Measurements from ENCODE around the gene B3GNT7. TPM values are rescaled to one million over a fixed set of nuclear protein-coding genes. Genes with fewer than 3 reads are reported as not detected.

Gene B3GNT7
- total and polyA plus RNA-seq, 2 of the 4 experiments (the other 2 are of a cell fraction), result under 0.01 to 0.03 TPM

- CTCF ChIA-PET, result no interaction called here
- Histone ChIP-seq H2BK15ac (ENCODE audit: low read depth, low read length) (no peak overlapping the region), H3K9me3 (ENCODE audit: control insufficient read depth, insufficient read depth, low read length) (no peaks in the 10 kb centered on the region), H3K9ac (ENCODE audit: low read depth, low read length) (no peak overlapping the region), H4K91ac (ENCODE audit: insufficient read depth, low read depth, low read length) (no peak overlapping the region), H4K5ac (ENCODE audit: low read depth, low read length) (no peak overlapping the region), H2BK5ac (ENCODE audit: low read depth, low read length, poor library complexity, severe bottlenecking) (no peak overlapping the region), H3K18ac (ENCODE audit: low read depth, low read length) (no peak overlapping the region), H4K8ac (ENCODE audit: low read depth in 2 of 2, low read length in 2 of 2) (no peak overlapping the region), H3K14ac (replicated peaks; ENCODE audit: low read depth, low read length) (no peak overlapping the region), H2AK9ac (replicated peaks; ENCODE audit: low read depth, low read length, poor library complexity) (no peak overlapping the region), H4K20me1 (ENCODE audit: insufficient read depth, low read length) (no peaks in the 10 kb centered on the region), H2AFZ (replicated peaks; ENCODE audit: low read length, poor library complexity) (no peak overlapping the region), H3K79me1 (ENCODE audit: low read depth in 1 of 2, low read length in 2 of 2) (no peaks in the 10 kb centered on the region), H3K4me1 (ENCODE audit: control insufficient read depth, insufficient read depth, low read length) (no peaks in the 10 kb centered on the region), H3K36me3 (ENCODE audit: control insufficient read depth, insufficient read depth, low read length) (no peaks in the 10 kb centered on the region; the same call in 1 of the 2 replicates), H3K56ac (ENCODE audit: extremely low read depth, insufficient read depth, low read length) (no peak overlapping the region), H3K4me3 (ENCODE audit: insufficient read depth, low read depth, low read length) (no peak overlapping the region), H3K4ac (ENCODE audit: low read depth, low read length) (no peak overlapping the region), H2BK120ac (ENCODE audit: low read depth, low read length) (no peak overlapping the region), H3K23ac (ENCODE audit: low read depth, low read length) (no peak overlapping the region), H3K9me1 (ENCODE audit: insufficient read depth, low read length) (no peaks in the 10 kb centered on the region), H3K4me2 (ENCODE audit: low read depth, low read length) (no peak overlapping the region), H2BK20ac (ENCODE audit: low read depth, low read length) (no peak overlapping the region), H3K27me3 (ENCODE audit: control insufficient read depth, insufficient read depth, low read length) (peaks cover 2% of the 10 kb centered on the region; the same call in 1 of the 2 replicates), H3K27ac (ENCODE audit: insufficient read depth, low read length) (no peak overlapping the region), H2AK5ac (ENCODE audit: low read depth, low read length) (no peak overlapping the region)
- no CpG with 5 or more reads among the region's 2 CpGs for WGBS, 2 experiments (ENCODE audit: extremely low coverage in 2 of 2, insufficient read length in 1 of 2)
- DNase-seq (no peak), ATAC-seq (ENCODE audit: low read depth) (no peak)
- no TSS peak for BruUV-seq (replicated peaks)
- TF ChIP-seq NFE2L2 (IDR thresholded peaks at IDR 0.05; ENCODE audit: low read depth, low read length) (no peak), RAD21 (IDR thresholded peaks at IDR 0.05; ENCODE audit: low read length) (no peak), RFX5 (IDR thresholded peaks at IDR 0.05; ENCODE audit: low read depth, low read length) (no peak), MAFK (IDR thresholded peaks at IDR 0.05; ENCODE audit: low read depth, low read length) (no peak), FOS (IDR thresholded peaks at IDR 0.05; ENCODE audit: low read depth, low read length) (no peak), CEBPB (IDR thresholded peaks at IDR 0.05; ENCODE audit: low read depth, low read length) (no peak), BHLHE40 (IDR thresholded peaks at IDR 0.05; ENCODE audit: low read depth, low read length) (no peak), MXI1 (IDR thresholded peaks at IDR 0.05; ENCODE audit: borderline replicate concordance, low read depth, low read length) (no peak), SMC3 (IDR thresholded peaks at IDR 0.05; ENCODE audit: low read depth, low read length) (no peak), MAZ (IDR thresholded peaks at IDR 0.05; ENCODE audit: borderline replicate concordance, low read depth, low read length) (no peak)
- POLR2A ChIA-PET (ENCODE audit: unreplicated experiment), result no interaction called here
- intact Hi-C loops (cut with micrococcal nuclease) (no loop called here), dilution Hi-C loops (cut with HindIII; ENCODE audit: low sequenced_read_pairs, unreplicated experiment) (no loop called here), in situ Hi-C loops (cut with MboI; ENCODE audit: low sequenced_read_pairs) (no loop called here)
Observed at GRCh38 chr2:231374771-231375170, 20.7 kb upstream of the B3GNT7 start.

Data from IMR-90 (cell line).